Omental fat pad (tissue), 4 donors: ENCODE measurements around the gene IL2RA. TPM values are rescaled to one million over a fixed set of nuclear protein-coding genes. Genes with fewer than 3 reads are reported as not detected.
A peak's percentile ranks its signal among the peaks of the same experiment; 100 is the strongest.
"Not testable (repeated sequence)": the region's sequence is repeated elsewhere in the genome, so short reads cannot be mapped to it uniquely, and the experiment has no call there.

Experiments used
- ATAC-seq: fragments of 150-250 bp; one replicate; pipeline ENCODE4 v1.9.1; 2016; ENCODE audit warnings: mild to moderate bottlenecking, moderate library complexity; ENCODE audit not compliant: low FRiP score
- DNase-seq: peaks from one replicate; pipeline ENCODE4 v3.0.0-alpha.2; 2019; ENCODE audit warnings: low spot score
- total RNA-seq, 4 donors: library from RNA; depleted of rRNA; stranded (reverse); fragments of >200 nt; gene quantifications; one replicate each; pipeline ENCODE4 v1.1.0, GENCODE V29; 2016
- TF ChIP-seq, protein P1 (sequence below), 3 donors: fragments of 450-650 bp; IDR thresholded peaks; one replicate each; pipeline ENCODE4 v1.5.1; 2016 to 2017; ENCODE audit warnings: antibody characterized with exemption in 3 of 3, mild to moderate bottlenecking in 3 of 3, moderate library complexity in 2 of 3

The IL2RA gene
- total RNA-seq, 4 donors from 2014 or later: 0.69 to 25.0 (median 7.1) TPM

DNA sequence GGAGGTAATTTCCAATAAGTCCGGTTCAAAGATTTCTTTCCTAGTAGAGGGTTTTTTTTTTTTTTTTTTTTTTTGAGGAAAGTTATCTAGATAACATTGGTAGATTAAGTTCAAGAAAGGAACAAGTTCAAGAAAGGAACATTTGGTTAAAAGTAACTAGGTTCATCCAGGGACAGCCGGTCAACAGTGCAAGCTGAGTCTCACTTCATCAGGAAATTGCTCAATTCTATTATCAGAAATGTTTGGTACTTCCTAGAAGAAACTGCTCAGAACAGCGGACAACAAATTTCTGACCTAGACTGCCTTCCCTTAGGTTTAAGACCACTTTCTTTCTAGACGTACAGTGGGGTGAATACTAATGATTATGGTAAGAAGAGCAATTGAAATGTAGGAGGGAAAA is 3.7 kb upstream of the IL2RA start:
- TF ChIP-seq, protein P1, sequence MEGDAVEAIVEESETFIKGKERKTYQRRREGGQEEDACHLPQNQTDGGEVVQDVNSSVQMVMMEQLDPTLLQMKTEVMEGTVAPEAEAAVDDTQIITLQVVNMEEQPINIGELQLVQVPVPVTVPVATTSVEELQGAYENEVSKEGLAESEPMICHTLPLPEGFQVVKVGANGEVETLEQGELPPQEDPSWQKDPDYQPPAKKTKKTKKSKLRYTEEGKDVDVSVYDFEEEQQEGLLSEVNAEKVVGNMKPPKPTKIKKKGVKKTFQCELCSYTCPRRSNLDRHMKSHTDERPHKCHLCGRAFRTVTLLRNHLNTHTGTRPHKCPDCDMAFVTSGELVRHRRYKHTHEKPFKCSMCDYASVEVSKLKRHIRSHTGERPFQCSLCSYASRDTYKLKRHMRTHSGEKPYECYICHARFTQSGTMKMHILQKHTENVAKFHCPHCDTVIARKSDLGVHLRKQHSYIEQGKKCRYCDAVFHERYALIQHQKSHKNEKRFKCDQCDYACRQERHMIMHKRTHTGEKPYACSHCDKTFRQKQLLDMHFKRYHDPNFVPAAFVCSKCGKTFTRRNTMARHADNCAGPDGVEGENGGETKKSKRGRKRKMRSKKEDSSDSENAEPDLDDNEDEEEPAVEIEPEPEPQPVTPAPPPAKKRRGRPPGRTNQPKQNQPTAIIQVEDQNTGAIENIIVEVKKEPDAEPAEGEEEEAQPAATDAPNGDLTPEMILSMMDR (IDR thresholded peaks at IDR 0.05): no peak
- DNase-seq: no peak
- peak; percentile 60 for ATAC-seq

DNA sequence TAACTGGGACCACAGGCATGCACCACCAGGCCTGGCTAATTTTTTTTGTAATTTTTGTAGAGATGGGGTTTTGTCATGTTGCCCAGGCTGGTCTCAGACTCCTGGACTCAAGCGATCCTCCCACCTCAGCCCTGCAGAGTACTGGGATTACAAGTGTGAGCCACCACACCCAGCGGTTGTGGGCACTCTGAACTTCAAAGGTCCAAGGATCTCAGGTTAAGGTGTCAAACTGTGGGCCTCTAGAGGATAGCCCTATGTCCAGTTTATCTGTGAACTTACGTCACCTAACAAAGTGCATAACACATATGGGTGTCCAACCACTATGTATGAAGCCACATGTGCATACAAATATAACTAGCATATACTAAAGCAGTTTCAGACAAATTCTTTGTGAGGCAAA is 3.2 kb upstream of the IL2RA start:
- DNase-seq: no peak
- no peak for ATAC-seq
- TF ChIP-seq, protein P1 (IDR thresholded peaks at IDR 0.05): no peak

DNA sequence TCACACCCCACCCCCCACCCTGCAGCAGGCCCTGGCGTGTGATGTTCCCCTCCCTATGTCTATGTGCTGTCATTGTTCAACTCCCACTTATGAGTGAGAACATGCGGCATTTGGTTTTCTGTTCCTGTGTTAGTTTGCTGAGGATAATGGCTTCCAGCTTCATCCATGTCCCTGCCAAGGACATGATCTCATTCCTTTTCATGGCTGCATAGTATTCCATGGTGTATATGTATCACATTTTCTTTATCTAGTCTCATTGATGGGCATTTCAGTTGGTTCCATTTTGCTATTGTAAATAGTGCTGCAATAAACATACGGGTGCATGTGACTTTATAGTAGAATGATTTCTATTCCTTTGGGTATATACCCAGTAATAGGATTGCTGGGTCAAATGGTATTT is 2.6 kb upstream of the IL2RA start:
- ATAC-seq, DNase-seq: not testable (repeated sequence)

DNA sequence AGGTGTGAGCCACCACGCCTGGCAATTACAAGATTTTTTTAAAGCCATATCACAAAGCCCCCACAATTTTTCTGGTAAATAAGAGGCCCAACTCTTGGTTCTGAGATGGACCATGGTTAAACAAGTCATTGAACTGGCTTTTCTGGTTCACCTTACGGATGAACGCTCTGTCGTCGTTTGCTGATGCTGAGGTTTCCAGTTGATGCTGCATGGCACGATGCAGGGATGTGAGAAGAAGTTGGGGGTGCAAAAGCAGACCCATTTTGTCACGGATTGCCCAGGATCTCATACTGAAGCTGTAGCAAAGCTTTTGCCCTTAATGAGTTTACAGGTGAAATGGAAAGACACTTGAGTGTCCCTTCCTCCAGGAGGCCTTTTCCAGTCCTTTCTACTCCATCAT is 2.0 kb upstream of the IL2RA start:
- DNase-seq (no peak), ATAC-seq (no peak)
- TF ChIP-seq, protein P1 (IDR thresholded peaks at IDR 0.05): no peak

DNA sequence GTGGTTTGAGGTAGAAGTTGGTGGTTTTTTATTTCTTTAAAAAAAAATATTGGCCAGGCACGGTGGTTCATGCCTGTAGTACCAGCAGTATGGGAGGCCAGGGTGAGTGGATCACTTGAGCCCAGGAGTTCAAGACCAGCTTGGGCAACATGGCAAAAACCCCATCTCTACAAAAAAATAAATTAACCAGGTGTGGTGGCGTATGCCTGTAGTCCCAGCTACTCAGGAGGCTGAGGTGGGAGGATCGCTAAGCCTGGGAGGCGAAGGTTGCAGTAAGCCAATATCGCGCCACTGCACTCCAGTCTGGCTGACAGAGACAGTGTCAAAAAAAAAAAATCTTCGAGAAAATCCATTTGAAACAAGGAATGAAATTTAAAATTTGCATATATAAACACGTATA is 1.1 kb downstream of the IL2RA start:
- TF ChIP-seq, protein P1 (IDR thresholded peaks at IDR 0.05): no peak
- no peak for DNase-seq
- no peak for ATAC-seq

DNA sequence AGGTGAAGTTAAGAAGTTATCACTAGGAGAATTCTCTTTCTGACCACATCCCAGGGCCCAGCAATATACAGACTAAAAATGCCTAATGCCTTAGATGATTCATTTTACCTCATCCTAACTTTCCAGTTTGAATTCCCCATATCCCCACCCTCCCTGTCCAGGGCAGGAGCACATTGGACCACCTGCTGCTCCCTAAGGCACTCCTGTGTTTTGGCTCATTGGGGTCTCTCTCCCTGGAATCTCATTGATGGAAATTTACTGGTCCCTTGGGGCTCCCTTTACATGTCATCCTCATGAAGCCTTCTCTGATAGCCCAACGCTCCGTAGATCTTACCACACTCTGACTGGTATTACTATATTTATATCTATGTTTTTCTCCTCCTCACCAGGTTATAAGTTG is 2.7 kb downstream of the IL2RA start:
- TF ChIP-seq, protein P1 (IDR thresholded peaks at IDR 0.05): no peak
- ATAC-seq (no peak), DNase-seq (no peak)

DNA sequence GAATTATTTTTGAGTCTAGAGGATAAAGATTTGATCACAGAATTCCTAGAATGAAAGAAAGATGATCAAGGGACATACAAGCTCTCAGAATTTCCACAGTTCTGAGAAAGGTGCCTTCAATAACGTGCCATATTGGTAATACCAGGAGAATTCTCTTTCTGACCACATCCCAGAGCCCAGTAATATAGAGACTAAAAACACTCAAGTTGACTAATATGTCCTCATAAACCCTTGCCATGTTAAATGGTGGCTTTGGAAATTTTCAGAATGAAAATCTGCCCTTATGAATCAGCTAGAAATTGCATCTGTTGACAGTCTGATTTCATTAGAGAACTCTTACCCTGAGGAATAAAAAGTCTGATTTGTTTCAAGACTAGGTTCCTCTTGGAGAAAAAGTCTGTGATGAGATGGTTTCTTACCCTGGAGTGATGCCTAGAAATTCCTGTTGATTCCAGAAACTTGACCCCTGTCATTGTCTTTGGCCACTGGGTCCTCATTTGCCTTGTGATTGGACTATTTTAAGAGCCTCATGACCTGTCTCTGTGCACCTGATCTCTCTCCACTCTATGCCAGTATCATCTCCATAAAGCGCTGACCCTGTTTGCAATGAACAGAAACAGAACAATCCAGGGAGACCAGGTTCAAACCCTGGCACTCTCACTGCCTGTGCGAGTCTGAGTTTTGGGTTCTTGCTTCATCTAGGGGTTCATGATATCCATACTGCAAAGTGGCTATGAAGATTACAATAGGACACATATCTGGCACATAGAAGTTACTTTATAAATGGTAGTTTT is 3.3 kb downstream of the IL2RA start:
- ATAC-seq (no peak), DNase-seq (no peak)
- TF ChIP-seq, protein P1 (IDR thresholded peaks at IDR 0.05): no peak
